Mesothelial cell of epicardium (in vitro differentiated cells): ENCODE results near the gene ZC3H18. TPM values are rescaled to one million over a fixed set of nuclear protein-coding genes. Genes with fewer than 3 reads are reported as not detected.

Source experiments
- DNase-seq, 2 experiments: peaks; one replicate each; pipeline ENCODE4 v3.0.0; 2021; ENCODE audit warnings: low spot score in 2 of 2; ENCODE audit not compliant: unreplicated experiment in 2 of 2
- H3K27ac Mint-ChIP-seq: 2 replicates; pipeline ENCODE4 v1.8.0; 2021; ENCODE audit warnings: mixed read lengths
- H3K27me3 Mint-ChIP-seq: 2 replicates; pipeline ENCODE4 v1.8.0; 2021; ENCODE audit warnings: low read depth, mixed read lengths
- H3K36me3 Mint-ChIP-seq: 2 replicates; pipeline ENCODE4 v1.8.0; 2021; ENCODE audit warnings: mixed read lengths
- H3K4me1 Mint-ChIP-seq: 2 replicates; pipeline ENCODE4 v1.8.0; 2021; ENCODE audit warnings: mixed read lengths
- H3K4me3 Mint-ChIP-seq: 2 replicates; pipeline ENCODE4 v1.8.0; 2021; ENCODE audit warnings: mild to moderate bottlenecking, moderate library complexity, mixed read lengths
- H3K9me3 Mint-ChIP-seq: 2 replicates; pipeline ENCODE4 v1.8.0; 2021; ENCODE audit warnings: mixed read lengths
- CTCF ChIP-seq: fragments of 200-600 bp; sonication (generic); IDR thresholded peaks from one replicate; pipeline ENCODE4 v1.5.0; 2021; ENCODE audit warnings: antibody characterized with exemption; ENCODE audit not compliant: unreplicated experiment
- total RNA-seq: library from RNA; stranded (reverse); gene quantifications from 3 replicates; pipeline ENCODE4 v1.2.1, GENCODE V29; 2021

ZC3H18 gene
- total RNA-seq, 1 donor from 2014 or later: 62.2 TPM

GRCh38 chr16:88549671-88550245 lies 20.4 kb upstream of the ZC3H18 start:
- H3K9me3 Mint-ChIP-seq: no peaks in the 10 kb centered on the region
- DNase-seq: no peak
- H3K4me1 Mint-ChIP-seq: no peaks in the 10 kb centered on the region
- H3K4me3 Mint-ChIP-seq: no peak overlapping the region
- H3K27ac Mint-ChIP-seq: no peak overlapping the region
- H3K36me3 Mint-ChIP-seq: no peaks in the 10 kb centered on the region
- no peak for TF ChIP-seq CTCF
- peaks cover 60% of the 10 kb centered on the region for H3K27me3 Mint-ChIP-seq

GRCh38 chr16:88550246-88550661 lies 19.9 kb upstream of the ZC3H18 start:
- Mint-ChIP-seq H3K4me1 (no peaks in the 10 kb centered on the region), H3K36me3 (no peaks in the 10 kb centered on the region), H3K27me3 (peaks cover 61% of the 10 kb centered on the region), H3K27ac (no peak overlapping the region), H3K9me3 (no peaks in the 10 kb centered on the region), H3K4me3 (no peak overlapping the region)
- no peak for DNase-seq
- no peak for TF ChIP-seq CTCF

- H3K9me3 Mint-ChIP-seq: no peaks in the 10 kb centered on the region
- no peak for DNase-seq
- TF ChIP-seq CTCF: no peak
- no peak overlapping the region for H3K27ac Mint-ChIP-seq
- no peaks in the 10 kb centered on the region for H3K4me1 Mint-ChIP-seq
- H3K4me3 Mint-ChIP-seq: no peak overlapping the region
- no peaks in the 10 kb centered on the region for H3K36me3 Mint-ChIP-seq
- H3K27me3 Mint-ChIP-seq: peaks cover 56% of the 10 kb centered on the region
These were observed 18.0 kb upstream of the ZC3H18 start for GRCh38 chr16:88552166-88552565.

GRCh38 chr16:88552815-88553214 lies 17.4 kb upstream of the ZC3H18 start:
- Mint-ChIP-seq H3K4me1 (no peaks in the 10 kb centered on the region), H3K9me3 (no peaks in the 10 kb centered on the region), H3K36me3 (no peaks in the 10 kb centered on the region), H3K27ac (no peak overlapping the region), H3K27me3 (peaks cover 57% of the 10 kb centered on the region), H3K4me3 (no peak overlapping the region)
- no peak for TF ChIP-seq CTCF
- DNase-seq: no peak

GRCh38 chr16:88553739-88554138 lies 16.5 kb upstream of the ZC3H18 start:
- Mint-ChIP-seq H3K4me1 (peaks cover under 1% of the 10 kb centered on the region), H3K27ac (no peak overlapping the region), H3K27me3 (peaks cover 48% of the 10 kb centered on the region), H3K4me3 (no peak overlapping the region), H3K36me3 (no peaks in the 10 kb centered on the region), H3K9me3 (no peaks in the 10 kb centered on the region)
- no peak for TF ChIP-seq CTCF
- DNase-seq: no peak
